Esophagus muscularis mucosa (tissue), 4 donors: ENCODE measurements around the gene LENG8. TPM values are rescaled to one million over a fixed set of nuclear protein-coding genes. Genes with fewer than 3 reads are reported as not detected.
A peak's percentile ranks its signal among the peaks of the same experiment; 100 is the strongest.

Source experiments
- DNase-seq: peaks from one replicate; pipeline ENCODE4 v3.0.0-alpha.2; 2017; ENCODE audit errors: extremely low spot score
- H3K27ac ChIP-seq, 4 donors: fragments of 200-600 bp; sonication (generic); replicated peaks in 1 of 4; 1 replicate in 3 of 4; 2 replicates in 1 of 4; pipeline ENCODE4 v1.5.1; 2016 to 2019; ENCODE audit warnings: mild to moderate bottlenecking in 1 of 4
- H3K27me3 ChIP-seq, 4 donors: fragments of 200-600 bp; sonication (generic); one replicate each; pipeline versions ENCODE4 v1.5.1 to v1.6.0; 2016 to 2019
- H3K36me3 ChIP-seq, 4 donors: fragments of 200-600 bp; sonication (generic); one replicate each; pipeline ENCODE4 v1.5.1; 2016 to 2019
- H3K4me1 ChIP-seq, 4 donors: fragments of 200-600 bp; sonication (generic); one replicate each; pipeline ENCODE4 v1.5.1; 2016 to 2019
- H3K4me3 ChIP-seq, 4 donors: fragments of 200-600 bp; sonication (generic); 1 replicate in 2 of 4; 2 replicates in 2 of 4; pipeline ENCODE4 v1.5.1; 2016 to 2019; ENCODE audit warnings: mild to moderate bottlenecking in 4 of 4, moderate library complexity in 1 of 4
- H3K9me3 ChIP-seq, 4 donors: fragments of 200-600 bp; sonication (generic); 1 replicate in 3 of 4; 2 replicates in 1 of 4; pipeline ENCODE4 v1.5.1; 2016 to 2019
- EP300 ChIP-seq: sonication (generic); formaldehyde crosslinking; IDR thresholded peaks from one replicate; pipeline ENCODE4 v1.6.1; 2017; ENCODE audit warnings: antibody characterized with exemption
- POLR2A ChIP-seq: fragments of 450-650 bp; IDR thresholded peaks from one replicate; pipeline ENCODE4 v1.6.1; 2017; ENCODE audit warnings: antibody characterized with exemption, moderate library complexity, mild to moderate bottlenecking, low read depth
- POLR2AphosphoS5 ChIP-seq, 2 donors: sonication (generic); formaldehyde crosslinking; IDR thresholded peaks; one replicate each; pipeline ENCODE4 v1.6.1; 2017; ENCODE audit warnings: antibody characterized with exemption in 2 of 2
- WGBS: methylation state at CpG from one replicate; pipeline ENCODE4 v1.1.5; 2018; 5-methylcytosine and 5-hydroxymethylcytosine counted together
- intact Hi-C: fragments of 100-400 bp; cut with DNase I; formaldehyde crosslinking; loops from one replicate; pipeline ENCODE4 v1.15.1; 2023
- total RNA-seq, 4 donors: library from RNA; depleted of rRNA; stranded (reverse); fragments of >200 nt; gene quantifications; one replicate each; pipeline versions ENCODE4 v1.1.0 to v1.2.1, GENCODE V29; 2016
- TF ChIP-seq, protein P1 (sequence below), 3 experiments: fragments of 200-600 bp in 2 of 3; fragments of 450-650 bp in 1 of 3; sonication (generic) in 2 of 3; IDR thresholded peaks; one replicate each; pipeline ENCODE4 v1.5.1; 2017 to 2019; ENCODE audit warnings: antibody characterized with exemption in 3 of 3, mild to moderate bottlenecking in 2 of 3, moderate library complexity in 1 of 3

Gene LENG8
- total RNA-seq, 4 donors from 2014 or later, result 42.9 to 115 (median 72.2) TPM

DNA sequence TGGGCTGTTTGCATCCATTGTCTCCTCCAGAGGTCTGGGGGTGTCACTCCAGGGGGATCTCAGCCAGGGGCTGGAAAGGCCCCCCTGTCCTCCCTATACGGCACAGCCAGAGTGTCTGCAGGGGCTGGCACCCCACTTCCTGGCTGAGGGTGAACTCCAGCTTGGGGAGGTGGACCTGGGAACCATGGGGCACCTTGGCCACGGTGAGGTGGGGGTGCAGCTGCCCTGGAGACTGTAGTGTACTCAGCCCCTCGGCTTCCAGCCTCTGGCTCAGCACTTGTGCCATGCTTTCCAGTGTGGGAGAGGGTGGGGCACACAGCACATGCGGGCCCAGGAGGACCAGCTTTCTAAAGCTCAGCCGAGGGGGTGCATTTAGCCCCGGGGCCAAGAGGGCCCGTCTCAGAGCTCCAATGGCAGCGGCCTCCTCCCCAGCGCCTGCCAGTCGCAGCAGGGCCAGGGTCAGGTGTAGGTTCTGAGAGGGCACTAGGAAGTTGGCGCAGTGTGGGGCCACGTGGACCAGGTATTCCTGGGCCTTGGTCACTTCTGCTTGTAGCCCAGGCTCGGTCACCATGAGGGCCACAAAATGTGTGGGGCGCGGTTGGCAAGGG, 13.2 kb downstream of the LENG8 start:
- no peaks in the 10 kb centered on the region for H3K9me3 ChIP-seq
- intact Hi-C loops, result no loop called here
- H3K4me1 ChIP-seq, result peaks cover 29 to 65% (median 62%) of the 10 kb centered on the region in 4 donors
- TF ChIP-seq EP300, result no peak
- TF ChIP-seq, protein P1, sequence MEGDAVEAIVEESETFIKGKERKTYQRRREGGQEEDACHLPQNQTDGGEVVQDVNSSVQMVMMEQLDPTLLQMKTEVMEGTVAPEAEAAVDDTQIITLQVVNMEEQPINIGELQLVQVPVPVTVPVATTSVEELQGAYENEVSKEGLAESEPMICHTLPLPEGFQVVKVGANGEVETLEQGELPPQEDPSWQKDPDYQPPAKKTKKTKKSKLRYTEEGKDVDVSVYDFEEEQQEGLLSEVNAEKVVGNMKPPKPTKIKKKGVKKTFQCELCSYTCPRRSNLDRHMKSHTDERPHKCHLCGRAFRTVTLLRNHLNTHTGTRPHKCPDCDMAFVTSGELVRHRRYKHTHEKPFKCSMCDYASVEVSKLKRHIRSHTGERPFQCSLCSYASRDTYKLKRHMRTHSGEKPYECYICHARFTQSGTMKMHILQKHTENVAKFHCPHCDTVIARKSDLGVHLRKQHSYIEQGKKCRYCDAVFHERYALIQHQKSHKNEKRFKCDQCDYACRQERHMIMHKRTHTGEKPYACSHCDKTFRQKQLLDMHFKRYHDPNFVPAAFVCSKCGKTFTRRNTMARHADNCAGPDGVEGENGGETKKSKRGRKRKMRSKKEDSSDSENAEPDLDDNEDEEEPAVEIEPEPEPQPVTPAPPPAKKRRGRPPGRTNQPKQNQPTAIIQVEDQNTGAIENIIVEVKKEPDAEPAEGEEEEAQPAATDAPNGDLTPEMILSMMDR (IDR thresholded peaks at IDR 0.05), result no peak
- no peak for TF ChIP-seq POLR2A
- no peak for TF ChIP-seq POLR2AphosphoS5 (IDR thresholded peaks at IDR 0.05)
- no peak for DNase-seq
- WGBS, result 64% methylated on average over 12 of the region's 15 CpGs
- H3K27me3 ChIP-seq, result no peaks in the 10 kb centered on the region
- H3K4me3 ChIP-seq, result peak overlapping the region; percentile 68 to 90 (median 70)
- H3K27ac ChIP-seq, result peak overlapping the region; percentile 90 to 98 (median 96)
- H3K36me3 ChIP-seq, result peaks cover 41 to 52% (median 52%) of the 10 kb centered on the region in 4 donors

- Histone ChIP-seq H3K4me1 (peaks cover 29 to 65% (median 62%) of the 10 kb centered on the region in 4 donors), H3K4me3 (peak overlapping the region; percentile 68 to 90 (median 70)), H3K36me3 (peaks cover 33 to 45% (median 45%) of the 10 kb centered on the region in 4 donors), H3K27me3 (no peaks in the 10 kb centered on the region), H3K9me3 (no peaks in the 10 kb centered on the region), H3K27ac (peak overlapping the region; percentile 90 to 98 (median 96))
- DNase-seq, result no peak
- TF ChIP-seq POLR2A (peak; percentile 3), POLR2AphosphoS5 (IDR thresholded peaks at IDR 0.05) (peak; percentile 65 to 82), EP300 (no peak)
- TF ChIP-seq, protein P1 (IDR thresholded peaks at IDR 0.05), result peak in 2 of 3 experiments; percentile 6 to 7
- 14% methylated on average over 18 of the region's 91 CpGs for WGBS
- intact Hi-C loops, result no loop called here
These were observed 13.9 kb downstream of the LENG8 start for GRCh38 chr19:54462655-54463530.

DNA sequence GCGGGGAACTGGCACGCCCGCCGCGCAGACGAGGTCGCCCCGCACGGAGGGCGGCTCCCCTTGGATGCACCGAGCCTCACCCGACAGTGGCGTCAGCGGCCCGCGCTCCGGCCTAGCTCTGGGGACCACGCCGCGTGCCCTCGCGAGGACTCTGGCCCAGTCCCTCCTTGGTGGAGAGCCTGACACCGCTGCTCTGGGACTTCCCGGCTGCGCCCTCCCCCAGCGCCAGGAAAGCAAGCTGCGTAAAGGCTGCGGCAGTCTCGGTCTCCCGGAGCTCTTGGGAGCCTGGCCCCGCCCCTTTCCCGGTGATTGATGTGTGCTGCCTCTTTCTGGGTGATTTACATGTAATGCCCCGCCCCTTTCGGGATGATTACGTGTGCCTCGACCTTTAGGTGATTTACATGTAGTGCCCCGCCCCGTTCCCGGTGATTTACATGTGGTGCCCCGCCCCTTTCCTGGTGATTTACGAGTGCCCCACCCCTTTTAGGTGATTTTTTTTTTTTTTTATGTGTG, 14.6 kb downstream of the LENG8 start, which contains the start of gene LENG9:
TSS of gene LENG9 (minus strand) at position 248 of the 513 bp plus-strand sequence. CDS start 252 bp downstream, outside the sequence.
- intact Hi-C loops, result no loop called here

GRCh38 chr19:54464044-54464629, 15.1 kb downstream of the LENG8 start:
- peak; percentile 96 for DNase-seq
- no peaks in the 10 kb centered on the region for H3K9me3 ChIP-seq
- H3K4me3 ChIP-seq, result peak overlapping the region; percentile 68 to 90 (median 70)
- peaks cover 21 to 33% (median 32%) of the 10 kb centered on the region in 4 donors for H3K36me3 ChIP-seq
- H3K27ac ChIP-seq, result peak overlapping the region; percentile 90 to 98 (median 96)
- intact Hi-C loops, result no loop called here
- H3K27me3 ChIP-seq, result no peaks in the 10 kb centered on the region
- WGBS, result under 1% methylated on average over 23 of the region's 26 CpGs
- no peak for TF ChIP-seq POLR2AphosphoS5 (IDR thresholded peaks at IDR 0.05)
- H3K4me1 ChIP-seq, result peaks cover 29 to 62% (median 59%) of the 10 kb centered on the region in 4 donors

More for the DNA sequence above, 14.6 kb downstream of the LENG8 start, which contains the start of gene LENG9:
- DNase-seq, result peak; percentile 100
- Histone ChIP-seq H3K36me3 (peaks cover 26 to 38% (median 38%) of the 10 kb centered on the region in 4 donors), H3K27ac (peak within 1 kb of the TSS; percentile 90 to 98 (median 96)), H3K4me1 (peaks cover 29 to 64% (median 62%) of the 10 kb centered on the region in 4 donors), H3K27me3 (no peaks in the 10 kb centered on the region), H3K4me3 (peak within 1 kb of the TSS; percentile 68 to 90 (median 70)), H3K9me3 (no peaks in the 10 kb centered on the region)
- under 1% methylated on average over 14 of the region's 41 CpGs for WGBS
- TF ChIP-seq, protein P1 (IDR thresholded peaks at IDR 0.05), result no peak
- TF ChIP-seq POLR2A (peak; percentile 94), POLR2AphosphoS5 (IDR thresholded peaks at IDR 0.05) (peak; percentile 92 to 96)
